LNCAP (cell line): Measurements from ENCODE around the gene SYCP2.

ENCODE experiments used
- TF ChIP-seq, protein P1 (sequence below): fragments of 450-650 bp; IDR thresholded peaks from 2 replicates; pipeline ENCODE4 v1.5.1; 2017; ENCODE audit warnings: mild to moderate bottlenecking

SYCP2 gene

DNA sequence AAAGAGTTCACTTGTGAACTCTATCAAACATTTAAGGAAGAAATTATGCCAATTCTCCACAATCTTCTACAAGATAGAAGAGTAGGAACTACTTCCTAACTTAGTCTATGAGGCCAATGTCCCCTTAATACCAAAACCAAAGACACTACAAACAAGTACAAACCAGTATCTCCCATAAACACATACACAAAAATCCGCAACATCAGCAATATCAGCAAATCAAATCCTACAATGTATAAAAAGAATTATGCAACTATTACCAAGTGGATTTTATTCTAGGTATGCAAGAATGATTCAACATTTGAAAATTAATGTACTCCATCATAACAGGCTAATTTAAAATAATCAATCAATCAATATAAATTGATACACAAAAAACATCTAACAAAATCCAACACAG is 45.4 kb downstream of the SYCP2 start:
- TF ChIP-seq, protein P1, sequence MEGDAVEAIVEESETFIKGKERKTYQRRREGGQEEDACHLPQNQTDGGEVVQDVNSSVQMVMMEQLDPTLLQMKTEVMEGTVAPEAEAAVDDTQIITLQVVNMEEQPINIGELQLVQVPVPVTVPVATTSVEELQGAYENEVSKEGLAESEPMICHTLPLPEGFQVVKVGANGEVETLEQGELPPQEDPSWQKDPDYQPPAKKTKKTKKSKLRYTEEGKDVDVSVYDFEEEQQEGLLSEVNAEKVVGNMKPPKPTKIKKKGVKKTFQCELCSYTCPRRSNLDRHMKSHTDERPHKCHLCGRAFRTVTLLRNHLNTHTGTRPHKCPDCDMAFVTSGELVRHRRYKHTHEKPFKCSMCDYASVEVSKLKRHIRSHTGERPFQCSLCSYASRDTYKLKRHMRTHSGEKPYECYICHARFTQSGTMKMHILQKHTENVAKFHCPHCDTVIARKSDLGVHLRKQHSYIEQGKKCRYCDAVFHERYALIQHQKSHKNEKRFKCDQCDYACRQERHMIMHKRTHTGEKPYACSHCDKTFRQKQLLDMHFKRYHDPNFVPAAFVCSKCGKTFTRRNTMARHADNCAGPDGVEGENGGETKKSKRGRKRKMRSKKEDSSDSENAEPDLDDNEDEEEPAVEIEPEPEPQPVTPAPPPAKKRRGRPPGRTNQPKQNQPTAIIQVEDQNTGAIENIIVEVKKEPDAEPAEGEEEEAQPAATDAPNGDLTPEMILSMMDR: no peak

- TF ChIP-seq, protein P1: no peak
Observed at GRCh38 chr20:59884494-59884893, 48.9 kb downstream of the SYCP2 start.

DNA sequence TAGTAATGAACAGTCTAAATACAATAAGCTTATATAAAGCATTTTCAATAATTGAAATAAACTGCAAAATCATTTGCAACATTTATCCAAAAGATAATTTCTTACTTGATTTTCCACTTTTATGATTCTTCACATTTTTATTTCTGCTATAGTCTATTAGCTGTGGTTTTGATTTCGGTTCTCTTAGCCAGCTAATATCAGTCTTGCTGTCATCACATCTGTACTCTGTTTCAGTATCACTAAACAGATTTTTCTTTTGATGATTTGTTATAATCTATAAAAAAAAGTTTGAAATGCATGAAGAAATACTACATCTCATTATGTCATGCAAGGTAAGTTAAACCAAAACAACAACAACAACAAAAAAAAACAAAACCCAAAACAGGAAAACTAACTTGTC is 53.2 kb downstream of the SYCP2 start:
- TF ChIP-seq, protein P1: no peak

- TF ChIP-seq, protein P1: no peak
Observed at GRCh38 chr20:59873409-59873808, 60.0 kb downstream of the SYCP2 start.

DNA sequence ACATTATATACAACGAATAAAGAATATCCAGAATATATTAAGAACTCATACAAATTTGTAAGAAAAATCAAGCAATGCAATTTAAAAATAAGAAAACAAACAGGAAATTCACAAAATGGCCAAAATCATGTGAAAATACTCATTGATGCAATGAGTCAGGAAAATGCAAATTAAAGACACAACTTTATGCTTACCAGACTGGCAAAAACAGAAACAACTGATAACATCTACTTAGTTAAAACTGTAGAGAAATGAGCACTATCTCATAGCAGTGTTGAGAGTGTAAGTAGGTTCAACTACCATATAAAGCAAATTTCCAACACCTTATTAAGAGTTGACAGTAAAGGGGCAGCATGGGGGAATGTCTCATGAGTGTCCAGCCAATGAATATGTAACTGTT is 62.3 kb downstream of the SYCP2 start:
- TF ChIP-seq, protein P1: no peak

DNA sequence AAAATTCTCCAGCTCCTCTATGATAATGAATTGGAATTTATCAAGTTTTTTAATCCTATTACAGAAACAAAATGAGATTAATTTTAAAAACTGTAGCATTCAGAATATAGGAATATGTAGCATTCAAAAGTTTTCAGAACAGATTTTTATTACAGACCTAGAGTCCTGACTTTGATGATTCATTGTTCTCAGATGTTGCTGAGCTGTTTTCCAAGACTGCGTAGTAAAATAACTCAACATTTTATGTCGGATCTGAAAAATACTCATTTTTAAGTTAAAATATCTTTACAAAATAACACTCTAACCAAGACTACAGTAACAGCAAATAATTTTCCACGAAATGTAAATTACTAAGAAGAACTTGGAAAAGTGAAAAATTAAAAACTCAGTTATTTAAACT is 67.1 kb downstream of the SYCP2 start:
- TF ChIP-seq, protein P1: no peak

- TF ChIP-seq, protein P1: no peak
Observed at GRCh38 chr20:59864726-59865125, 68.7 kb downstream of the SYCP2 start.

DNA sequence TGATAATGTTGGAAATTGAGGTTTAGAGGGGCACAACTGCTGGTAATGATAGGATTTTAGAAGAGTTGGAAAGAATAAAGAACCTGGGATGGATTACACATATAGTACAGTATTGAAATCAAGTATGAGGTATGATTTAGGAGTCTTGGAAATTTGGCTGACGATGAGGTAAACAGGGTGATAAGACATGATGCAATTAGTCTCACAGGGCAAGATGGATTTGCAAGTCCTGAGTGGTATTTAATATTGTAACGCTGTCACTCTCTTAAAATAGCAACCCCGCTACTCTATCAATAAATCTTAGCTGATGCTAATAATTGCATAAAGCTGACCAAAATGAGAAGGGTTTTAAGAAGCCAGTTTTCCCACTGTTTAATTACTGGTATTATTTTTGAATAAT is 70.4 kb downstream of the SYCP2 start:
- TF ChIP-seq, protein P1: no peak
